HG03565 (cell line): ENCODE data around the gene DOCK4.

ENCODE experiments used
- ATAC-seq: cut with Tn5 transposase; IDR thresholded peaks from one replicate; pipeline ENCODE4 v1.9.1; 2021; ENCODE audit warnings: mild to moderate bottlenecking, moderate library complexity; ENCODE audit not compliant: unreplicated experiment

Gene DOCK4

DNA sequence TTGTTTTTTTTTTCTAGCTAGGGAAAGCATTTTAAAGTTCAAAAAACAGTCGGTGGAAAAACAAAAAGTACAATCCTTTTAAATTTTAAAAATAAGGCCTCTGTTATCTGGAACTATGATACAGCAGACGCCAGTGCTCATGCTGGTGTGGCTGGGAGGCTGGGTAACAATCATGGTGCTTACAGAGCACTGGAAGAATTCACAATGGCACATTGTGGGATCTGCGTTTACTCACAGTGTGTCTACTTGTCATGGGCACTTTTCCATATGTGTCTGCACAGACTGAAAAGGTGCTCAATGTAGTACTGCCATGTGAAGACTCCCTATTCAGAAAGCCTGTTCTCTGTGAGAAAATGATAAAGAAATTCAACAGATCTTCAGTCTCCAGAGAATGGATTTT is 365.7 kb downstream of the DOCK4 start:
- ATAC-seq = no peak

DNA sequence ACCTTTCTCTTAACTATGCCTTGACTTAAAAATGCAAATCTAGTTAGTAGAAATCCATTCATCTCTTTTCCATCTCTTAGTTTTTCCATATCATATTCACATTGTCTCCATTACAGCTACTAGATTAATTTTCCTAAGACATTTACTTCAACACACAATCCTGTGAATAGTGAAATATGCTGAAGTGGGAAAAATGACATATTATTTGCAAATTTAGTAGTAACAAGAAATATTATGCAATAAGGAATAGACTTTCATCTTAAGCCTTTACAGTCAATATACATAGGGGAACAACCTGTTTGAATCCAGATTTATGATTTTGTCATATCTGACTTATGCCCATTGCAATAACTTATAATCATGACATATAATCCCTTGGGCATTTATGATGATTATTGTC is 366.9 kb downstream of the DOCK4 start:
- no peak for ATAC-seq

DNA sequence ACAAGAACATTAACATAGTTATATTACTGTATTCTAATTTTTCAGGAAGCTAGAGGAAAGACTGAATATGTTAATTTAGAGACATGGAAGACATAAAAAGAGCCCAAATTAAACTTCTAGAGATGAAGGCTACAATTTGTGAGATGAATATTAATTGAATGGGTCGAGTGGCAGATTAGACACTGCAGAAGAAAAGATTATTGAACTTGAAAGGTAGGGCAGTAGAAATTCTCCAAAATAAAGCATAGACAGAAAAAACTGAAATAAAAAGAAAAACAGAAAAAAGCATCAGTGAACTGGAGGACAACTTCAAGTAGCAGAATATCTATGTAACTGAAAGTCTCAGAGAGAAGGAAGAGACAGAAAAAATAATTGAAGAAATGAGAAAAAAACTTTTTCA is 369.6 kb downstream of the DOCK4 start:
- no peak for ATAC-seq

DNA sequence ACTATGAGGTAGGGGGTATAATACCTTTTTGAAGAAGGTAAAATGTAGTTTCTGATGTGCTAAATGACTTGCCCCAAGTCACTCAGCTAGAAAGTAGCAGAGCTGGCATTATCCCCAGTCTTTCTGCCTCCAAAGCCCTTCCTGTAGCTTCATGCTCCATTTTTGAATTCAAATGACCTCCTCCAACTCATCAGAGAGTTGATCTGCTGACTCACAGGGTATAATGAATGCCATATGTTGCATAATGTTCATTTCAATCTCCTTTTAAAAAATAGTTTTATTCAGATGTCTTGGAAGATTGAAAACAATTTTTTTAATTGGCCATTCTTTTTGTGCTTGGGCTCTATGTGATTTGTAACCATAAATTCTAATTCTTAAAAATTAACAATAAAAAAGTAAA is 371.1 kb downstream of the DOCK4 start:
- ATAC-seq = no peak

DNA sequence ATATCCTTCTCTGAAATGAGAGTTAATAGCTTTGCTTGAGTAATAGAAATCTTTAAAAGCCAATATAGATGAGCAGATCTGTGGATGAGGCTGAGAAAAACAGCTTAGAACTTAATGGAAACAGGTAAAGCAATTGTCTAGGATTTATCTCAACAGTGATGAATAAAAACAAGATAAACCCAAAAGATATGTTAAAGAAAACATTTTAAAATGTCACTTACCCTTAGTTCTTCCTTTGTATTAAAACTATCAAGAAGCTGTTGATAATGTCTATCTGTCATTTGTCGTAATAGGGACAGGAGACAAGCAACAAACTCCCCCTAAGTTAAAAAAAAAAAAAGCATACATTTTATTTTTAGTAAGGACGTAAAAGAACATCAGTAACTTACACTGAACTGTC is 371.8 kb downstream of the DOCK4 start:
- ATAC-seq = no peak

DNA sequence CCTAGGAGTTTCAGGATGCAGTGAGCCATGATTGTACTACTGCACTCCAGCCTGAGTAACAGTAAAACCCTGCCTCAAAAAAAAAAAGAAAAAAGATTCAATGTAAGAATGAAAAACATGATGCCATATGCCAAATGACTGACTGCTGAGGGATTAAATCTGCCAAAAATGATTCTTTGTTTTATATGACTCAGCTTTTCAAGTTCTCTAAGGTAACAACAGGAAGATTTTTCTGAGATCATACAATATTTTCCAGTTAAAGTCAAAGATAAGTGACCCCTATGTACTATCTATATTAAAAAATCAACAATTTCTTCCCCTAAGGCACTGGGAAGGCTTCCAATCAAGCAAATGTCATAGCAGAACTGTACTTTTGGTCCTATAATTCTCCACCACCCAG is 372.7 kb downstream of the DOCK4 start:
- no peak for ATAC-seq

DNA sequence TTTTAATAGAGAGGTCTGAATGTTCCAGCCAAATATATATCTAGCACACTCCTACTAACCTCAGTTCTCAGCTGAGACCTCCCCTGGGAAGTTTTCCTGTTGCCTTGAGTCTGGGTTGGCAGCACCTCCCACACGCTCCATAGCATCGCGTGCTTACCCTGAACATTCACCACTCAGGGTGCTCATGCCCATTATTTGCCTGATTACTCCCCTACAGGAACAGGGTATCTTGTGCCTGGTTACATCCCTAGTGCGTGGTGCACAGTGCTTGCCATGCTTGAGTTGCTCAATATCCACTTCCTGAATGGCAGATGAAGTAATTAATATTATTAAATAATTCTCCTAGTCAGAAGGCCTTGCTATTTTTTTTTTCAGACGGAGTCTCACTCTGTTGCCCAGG is 374.0 kb downstream of the DOCK4 start:
- no peak for ATAC-seq

DNA sequence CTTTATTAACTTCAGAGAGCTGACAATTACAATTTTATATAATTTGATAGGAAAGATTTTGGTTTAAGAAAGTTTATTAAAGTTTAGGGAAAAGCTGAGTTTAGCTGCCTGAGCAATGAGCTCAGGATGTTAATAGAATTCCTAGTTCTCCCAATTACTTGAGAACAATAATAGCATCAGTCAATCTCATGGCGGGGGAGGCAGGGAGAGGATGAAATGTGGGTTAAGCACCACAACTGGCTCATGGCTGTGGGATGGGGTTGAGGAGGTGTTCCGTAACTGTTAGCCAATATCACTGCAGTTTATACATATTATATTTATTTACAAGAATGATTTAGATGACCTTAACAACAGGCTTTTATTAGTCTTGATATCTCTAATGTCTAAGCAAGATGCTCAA is 377.0 kb downstream of the DOCK4 start:
- no peak for ATAC-seq

DNA sequence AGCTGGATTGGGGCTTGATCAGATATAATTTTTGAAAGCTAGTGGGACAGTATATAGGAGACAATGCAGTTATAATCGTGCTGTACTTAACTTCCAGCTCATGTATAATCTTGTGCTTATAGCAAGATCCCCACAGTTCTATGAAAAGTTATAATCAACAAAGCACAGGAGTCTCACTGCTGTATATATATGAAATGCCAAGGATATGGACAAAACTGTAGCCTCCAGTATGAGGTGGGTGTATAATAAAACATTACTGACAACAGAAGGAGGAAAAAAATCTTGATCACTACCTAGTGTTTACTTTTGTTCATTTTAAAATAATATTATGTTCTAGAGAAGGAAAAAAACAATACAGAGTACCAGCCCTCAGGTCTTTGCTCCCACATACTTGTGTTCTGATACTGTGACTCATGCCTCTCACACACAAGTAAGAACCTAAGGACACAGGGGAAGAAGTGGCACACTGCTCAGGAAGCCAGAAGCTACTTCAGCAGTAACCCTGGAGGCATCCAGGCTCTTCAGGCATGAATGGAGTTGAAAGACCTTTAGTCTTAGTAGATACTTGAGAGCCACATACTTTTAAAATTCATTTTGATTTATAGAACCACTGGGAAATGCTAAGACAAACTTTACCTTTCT is 378.2 kb downstream of the DOCK4 start:
- ATAC-seq = no peak

DNA sequence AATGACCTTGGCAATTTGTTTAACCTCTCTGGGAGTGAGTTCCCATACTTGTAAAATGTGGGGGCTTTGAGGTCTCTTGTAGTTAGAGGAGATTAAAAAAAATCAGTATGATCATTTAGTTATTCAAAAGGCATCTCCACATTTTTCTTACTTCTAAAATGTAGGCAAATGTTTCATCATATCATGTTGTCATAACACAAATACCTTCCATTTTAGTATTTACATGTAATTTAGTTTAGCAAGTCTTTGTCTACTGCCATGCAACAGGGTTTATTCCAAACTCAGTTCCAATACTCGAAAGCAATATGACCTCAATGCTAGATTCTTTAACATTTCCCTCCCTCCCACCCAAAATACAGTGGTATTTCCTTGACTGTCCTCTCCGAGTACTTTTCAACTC is 381.2 kb downstream of the DOCK4 start:
- ATAC-seq = no peak

DNA sequence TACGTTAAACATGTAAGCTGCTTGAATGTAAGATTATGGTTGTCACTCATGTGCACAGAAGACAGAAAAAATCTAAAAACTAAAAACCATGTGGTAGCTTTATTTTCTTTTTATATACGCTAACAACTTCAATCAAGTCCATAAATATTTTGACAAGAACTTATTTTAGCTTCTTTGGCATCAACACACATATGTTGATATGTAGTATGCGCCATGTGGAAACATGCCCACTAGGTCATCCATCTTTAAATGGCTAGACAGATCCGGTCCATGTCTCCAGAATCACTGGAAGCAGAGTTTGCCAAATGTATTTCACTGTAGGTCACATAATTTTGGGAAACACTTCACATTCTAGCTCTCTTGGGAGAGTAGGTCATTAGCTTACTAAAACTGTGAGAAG is 382.4 kb downstream of the DOCK4 start:
- no peak for ATAC-seq

DNA sequence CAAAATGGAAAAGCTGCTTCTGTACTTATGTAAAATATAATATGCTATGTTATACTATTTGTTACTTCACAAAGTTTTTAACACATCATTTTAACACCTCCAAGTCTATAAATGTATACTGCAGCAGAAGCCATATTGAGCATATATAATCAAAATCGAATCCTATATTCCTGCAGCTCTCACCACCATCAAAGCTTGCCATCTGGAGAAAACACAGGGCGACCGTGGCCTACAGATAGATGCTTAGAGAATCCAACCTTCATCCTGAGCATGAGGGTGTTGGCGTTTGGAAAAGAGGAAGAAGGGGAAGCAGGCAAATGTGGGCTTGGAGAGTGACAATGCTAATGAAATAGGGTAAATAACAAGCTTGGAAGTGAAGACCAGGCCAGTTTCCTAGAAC is 385.2 kb downstream of the DOCK4 start:
- ATAC-seq = no peak

DNA sequence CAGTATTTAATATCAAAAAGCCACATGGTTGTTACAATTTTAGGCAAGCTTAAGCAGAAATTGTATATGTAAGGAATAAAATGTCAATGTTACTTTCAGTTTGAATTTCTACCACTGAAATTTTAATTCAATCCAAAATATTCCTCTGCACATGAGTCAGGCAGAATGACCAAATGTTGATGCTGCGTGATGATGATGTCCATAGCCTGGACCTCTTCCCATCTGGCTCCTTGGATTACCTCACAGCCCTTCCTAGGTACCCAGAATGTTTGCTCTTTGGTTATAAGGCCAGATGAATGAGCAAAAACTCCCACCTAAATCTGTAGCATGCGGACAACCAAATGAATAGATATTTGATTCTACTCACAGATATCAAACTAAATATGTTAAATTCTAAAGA is 385.6 kb downstream of the DOCK4 start:
- ATAC-seq = no peak

DNA sequence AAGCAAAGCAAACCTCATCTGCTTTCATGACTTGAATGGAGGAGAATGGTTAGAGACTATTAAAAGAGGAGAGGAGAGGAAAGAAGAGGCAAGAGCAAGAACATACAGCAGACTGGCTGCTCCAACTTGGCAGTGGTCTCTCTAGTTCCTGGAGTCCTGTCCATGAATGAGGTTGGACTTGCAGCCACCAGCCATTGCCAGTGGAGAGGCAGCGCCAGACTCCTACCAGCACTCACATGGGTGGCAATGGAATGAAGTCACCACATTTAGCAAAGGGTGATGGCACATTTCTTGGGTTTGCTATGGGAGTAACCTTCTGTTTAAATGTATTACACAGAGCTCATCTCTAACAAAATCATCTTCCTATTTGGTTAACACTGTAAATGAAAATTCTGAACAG is 386.1 kb downstream of the DOCK4 start:
- no peak for ATAC-seq

DNA sequence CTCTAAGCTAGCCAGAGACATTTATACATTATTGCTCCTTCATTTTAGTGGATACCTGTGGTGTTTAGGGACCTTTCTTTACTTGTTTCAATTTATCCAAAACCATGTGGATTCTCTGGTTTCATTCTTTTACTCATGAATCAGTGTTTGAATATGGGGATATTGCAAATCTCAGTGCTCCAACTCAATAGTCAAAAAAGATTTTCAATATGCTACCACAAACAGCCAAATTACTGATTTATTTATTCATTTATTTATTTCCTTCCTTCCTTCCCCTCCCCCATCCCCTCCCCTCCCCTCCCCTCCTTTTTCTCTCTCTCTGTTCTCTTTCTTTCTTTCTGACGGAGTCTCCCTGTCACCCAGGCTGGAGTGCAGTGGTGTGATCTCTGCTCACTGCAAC is 390.8 kb downstream of the DOCK4 start:
- ATAC-seq = no peak

DNA sequence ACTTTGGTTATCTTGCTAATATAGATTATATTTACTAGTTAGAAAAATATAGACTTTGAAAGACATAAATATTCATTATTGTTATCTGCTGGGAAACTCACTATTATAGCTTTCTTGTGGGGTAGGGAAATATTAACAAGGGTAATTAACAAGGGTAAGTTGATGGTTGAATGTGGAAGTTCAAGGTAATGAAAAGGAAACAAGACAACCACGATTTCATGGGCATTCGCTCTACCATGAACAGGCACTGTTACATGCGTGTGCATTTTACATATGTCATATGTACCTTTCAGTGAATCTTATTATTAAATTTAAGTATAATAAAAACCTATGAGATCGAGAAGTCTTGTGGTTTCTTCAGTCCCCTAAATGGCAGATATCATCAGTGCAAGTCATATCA is 392.9 kb downstream of the DOCK4 start:
- no peak for ATAC-seq

DNA sequence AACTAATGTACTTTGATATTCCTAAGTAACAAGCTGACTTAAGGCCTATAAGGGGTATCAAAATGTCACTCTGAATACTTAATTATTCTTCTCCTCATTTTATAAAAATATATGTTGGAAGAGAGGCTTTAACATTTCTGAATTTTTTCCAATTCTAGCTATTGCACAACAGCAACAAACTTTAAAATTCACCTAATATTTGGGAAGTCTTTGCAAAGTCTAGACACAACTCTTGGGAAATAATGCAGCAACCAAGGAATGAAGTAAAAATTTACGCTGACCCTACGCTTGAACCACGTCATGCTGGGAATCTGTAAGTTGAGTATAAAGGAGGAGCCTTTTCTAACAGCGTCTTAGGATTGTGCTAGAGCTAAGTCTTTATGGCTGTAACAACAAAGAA is 400.0 kb downstream of the DOCK4 start:
- no peak for ATAC-seq

DNA sequence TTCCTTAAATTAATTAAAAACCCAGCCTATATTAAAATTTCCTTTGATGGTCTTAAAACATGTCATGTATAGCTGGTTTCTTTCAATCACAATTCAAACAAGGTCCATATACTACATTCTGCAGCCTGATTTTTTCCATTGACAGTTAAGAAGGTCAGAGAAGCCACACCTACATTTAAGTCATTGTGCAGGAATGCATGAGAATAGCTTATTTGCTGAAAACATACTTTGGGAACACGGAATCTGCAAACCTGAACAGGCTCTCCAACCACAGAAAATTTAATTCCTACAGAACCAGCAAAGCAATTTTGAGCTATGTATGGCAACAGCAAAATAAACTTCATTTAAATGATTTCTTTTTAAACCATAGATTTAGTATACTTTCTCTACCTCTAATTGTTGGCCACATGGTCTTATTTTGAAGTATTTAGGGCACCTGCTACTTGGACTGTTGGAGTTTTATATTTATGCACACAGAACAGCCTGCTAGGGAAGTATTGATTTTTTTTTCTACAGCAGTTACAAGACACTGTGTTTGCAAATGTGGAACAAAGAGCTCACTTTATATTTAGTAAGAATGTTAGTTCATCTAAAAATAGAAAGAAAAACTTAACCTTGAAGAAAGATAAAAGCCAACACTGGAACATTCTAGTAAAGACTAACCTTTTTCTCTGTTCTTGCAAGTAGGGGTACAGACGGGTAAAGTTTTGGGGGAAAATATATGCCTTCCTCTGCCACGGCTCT is 403.0 kb downstream of the DOCK4 start:
- no peak for ATAC-seq

DNA sequence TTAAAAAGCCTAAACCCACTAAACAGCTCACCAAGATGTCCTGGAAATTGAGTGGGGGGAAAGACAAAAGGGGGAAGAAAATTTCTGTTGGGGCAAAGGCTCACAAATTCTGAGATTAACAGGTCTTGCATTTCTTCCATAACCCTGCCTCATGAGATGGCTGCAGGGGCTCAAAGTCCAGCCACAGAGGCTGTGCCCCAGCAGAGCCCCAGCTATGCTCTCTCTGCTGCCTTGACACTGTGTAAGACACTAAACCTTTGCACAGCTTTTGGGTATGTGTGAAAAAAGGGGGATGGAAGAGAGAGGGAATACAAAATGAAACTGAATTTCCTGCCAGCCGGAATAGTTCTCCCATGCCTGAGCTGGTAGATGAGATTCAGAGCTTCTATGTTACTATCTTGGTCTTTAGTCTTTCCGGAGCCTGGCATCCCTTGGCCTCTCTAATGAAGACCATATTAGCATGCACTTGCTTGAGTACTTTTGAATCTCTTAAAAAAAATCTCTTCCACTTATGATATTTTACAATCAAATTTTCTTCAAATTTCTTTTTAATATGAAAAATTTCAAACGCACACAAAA is 403.9 kb downstream of the DOCK4 start:
- ATAC-seq = no peak

DNA sequence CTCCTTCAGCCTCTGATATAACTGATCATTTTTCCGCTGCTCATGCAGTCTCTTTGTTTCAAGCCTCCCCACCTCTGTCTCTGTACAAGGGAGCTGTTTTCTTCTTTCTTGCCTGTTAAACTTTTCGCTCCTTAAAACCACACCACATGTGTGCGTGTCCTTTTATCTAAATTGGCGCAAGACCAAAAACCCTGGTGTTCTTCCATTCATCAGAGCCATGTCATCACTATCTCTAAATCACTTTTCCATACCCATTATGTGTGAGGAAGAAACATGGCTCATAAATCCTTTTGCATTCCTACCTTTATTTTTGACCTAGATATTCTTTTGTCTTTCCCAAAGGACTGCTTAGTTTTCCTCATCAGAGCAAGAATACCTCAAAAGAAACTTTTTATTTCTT is 404.9 kb downstream of the DOCK4 start:
- ATAC-seq = no peak

DNA sequence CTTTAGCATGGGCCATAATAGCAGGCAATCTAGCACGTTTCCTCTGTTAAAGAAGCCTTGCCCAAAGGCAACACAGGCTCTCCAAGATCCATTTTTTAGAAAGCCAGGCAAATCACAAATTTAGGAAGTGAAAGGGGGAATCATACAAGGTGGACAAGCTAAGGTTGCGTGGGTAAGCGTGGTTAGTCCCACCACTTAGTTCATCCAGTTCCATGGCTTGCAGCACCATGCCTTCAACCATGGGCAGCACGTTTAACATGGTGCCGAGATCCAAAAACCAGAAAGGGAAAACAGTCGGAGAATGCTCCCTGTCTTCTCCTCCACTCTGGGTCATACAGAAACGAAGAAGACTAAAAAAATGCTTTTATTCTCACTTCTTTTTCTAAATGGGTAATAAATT is 409.5 kb downstream of the DOCK4 start:
- no peak for ATAC-seq

DNA sequence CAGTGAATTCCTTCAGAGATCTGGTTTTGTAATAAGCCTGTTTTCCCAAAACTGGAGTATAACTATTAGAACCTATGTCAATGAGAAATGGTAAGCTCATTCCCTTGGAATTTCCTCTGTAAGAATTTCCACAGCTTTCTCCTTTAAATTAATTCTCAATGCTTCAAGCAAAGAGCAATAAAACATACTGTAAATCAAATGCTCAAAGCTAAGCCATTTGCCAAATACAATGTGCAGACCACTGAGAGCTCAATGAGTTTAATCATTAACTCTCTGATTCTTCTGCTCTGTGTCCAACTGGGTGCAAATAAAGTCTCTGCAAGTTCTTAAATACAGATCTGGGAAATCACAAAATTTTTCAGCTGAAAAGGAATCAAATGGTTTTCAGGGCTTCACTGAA is 416.3 kb downstream of the DOCK4 start:
- ATAC-seq = no peak

DNA sequence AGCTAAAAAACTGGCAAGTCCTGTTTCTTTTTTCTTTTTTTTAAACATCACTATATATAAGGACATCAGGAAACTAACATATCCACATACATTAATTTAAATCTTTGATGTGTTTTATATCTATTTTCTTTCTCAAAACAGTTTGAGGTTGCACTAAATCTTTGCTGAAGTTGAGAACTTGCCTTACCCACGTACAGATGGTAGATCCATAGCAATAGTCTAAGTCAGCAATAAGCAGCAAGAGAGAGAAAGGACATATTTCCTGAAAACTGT is 417.2 kb downstream of the DOCK4 start:
- ATAC-seq = no peak
